ENCODE data around the gene TMEM167B.

Gene TMEM167B

GRCh38 chr1:109118089-109118488, 27.5 kb downstream of the TMEM167B start:
- TF ChIP-seq, protein P1, sequence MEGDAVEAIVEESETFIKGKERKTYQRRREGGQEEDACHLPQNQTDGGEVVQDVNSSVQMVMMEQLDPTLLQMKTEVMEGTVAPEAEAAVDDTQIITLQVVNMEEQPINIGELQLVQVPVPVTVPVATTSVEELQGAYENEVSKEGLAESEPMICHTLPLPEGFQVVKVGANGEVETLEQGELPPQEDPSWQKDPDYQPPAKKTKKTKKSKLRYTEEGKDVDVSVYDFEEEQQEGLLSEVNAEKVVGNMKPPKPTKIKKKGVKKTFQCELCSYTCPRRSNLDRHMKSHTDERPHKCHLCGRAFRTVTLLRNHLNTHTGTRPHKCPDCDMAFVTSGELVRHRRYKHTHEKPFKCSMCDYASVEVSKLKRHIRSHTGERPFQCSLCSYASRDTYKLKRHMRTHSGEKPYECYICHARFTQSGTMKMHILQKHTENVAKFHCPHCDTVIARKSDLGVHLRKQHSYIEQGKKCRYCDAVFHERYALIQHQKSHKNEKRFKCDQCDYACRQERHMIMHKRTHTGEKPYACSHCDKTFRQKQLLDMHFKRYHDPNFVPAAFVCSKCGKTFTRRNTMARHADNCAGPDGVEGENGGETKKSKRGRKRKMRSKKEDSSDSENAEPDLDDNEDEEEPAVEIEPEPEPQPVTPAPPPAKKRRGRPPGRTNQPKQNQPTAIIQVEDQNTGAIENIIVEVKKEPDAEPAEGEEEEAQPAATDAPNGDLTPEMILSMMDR (IDR thresholded peaks at IDR 0.05; ENCODE audit: borderline replicate concordance, control extremely low read depth, extremely low read depth, insufficient read depth, missing control alignments): no peak
- no peak for DNase-seq (ENCODE audit: low spot score)
- in situ Hi-C loops (cut with MboI; ENCODE audit: low sequenced_read_pairs, unreplicated experiment): loop anchor here (10.0 to 25.0 kb wide), 2 partner anchors 67 to 281 kb away; no protein-coding TSS in a partner anchor

- in situ Hi-C loops (cut with MboI; ENCODE audit: low sequenced_read_pairs, unreplicated experiment): loop anchor here (25.0 kb wide), 1 partner anchor 283 kb away; no protein-coding TSS in a partner anchor
- TF ChIP-seq, protein P1 (IDR thresholded peaks at IDR 0.05; ENCODE audit: borderline replicate concordance, control extremely low read depth, extremely low read depth, insufficient read depth, missing control alignments): no peak
- DNase-seq (ENCODE audit: low spot score): no peak
Measured at GRCh38 chr1:109120356-109120755, 29.8 kb downstream of the TMEM167B start.

DNA sequence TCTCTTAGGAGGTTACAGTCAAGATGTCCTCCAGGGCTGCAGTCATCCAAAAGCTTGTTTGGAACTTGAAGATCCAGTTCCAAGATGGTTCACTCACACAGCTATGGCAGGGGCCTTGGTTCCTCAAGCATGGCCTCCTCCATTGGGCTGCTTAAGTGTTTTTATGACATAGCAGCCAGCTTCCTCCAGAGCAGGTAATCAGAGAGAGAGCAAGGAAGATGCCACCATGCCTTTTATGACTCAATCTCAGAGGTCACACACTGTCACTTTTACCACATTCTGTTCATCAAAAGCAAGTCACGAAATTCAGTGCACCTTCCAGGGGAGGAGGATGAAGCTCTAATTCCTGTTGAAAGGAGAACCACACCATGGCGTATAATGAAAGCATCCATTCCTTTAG, 40.5 kb downstream of the TMEM167B start:
- no peak for DNase-seq (ENCODE audit: low spot score)
- TF ChIP-seq, protein P1 (IDR thresholded peaks at IDR 0.05; ENCODE audit: borderline replicate concordance, control extremely low read depth, extremely low read depth, insufficient read depth, missing control alignments): no peak
- in situ Hi-C loops (cut with MboI; ENCODE audit: low sequenced_read_pairs, unreplicated experiment): no loop called here

- DNase-seq (ENCODE audit: low spot score): no peak
- TF ChIP-seq, protein P1 (IDR thresholded peaks at IDR 0.05; ENCODE audit: borderline replicate concordance, control extremely low read depth, extremely low read depth, insufficient read depth, missing control alignments): no peak
- in situ Hi-C loops (cut with MboI; ENCODE audit: low sequenced_read_pairs, unreplicated experiment): no loop called here
Measured at GRCh38 chr1:109131800-109132199, 41.2 kb downstream of the TMEM167B start.

DNA sequence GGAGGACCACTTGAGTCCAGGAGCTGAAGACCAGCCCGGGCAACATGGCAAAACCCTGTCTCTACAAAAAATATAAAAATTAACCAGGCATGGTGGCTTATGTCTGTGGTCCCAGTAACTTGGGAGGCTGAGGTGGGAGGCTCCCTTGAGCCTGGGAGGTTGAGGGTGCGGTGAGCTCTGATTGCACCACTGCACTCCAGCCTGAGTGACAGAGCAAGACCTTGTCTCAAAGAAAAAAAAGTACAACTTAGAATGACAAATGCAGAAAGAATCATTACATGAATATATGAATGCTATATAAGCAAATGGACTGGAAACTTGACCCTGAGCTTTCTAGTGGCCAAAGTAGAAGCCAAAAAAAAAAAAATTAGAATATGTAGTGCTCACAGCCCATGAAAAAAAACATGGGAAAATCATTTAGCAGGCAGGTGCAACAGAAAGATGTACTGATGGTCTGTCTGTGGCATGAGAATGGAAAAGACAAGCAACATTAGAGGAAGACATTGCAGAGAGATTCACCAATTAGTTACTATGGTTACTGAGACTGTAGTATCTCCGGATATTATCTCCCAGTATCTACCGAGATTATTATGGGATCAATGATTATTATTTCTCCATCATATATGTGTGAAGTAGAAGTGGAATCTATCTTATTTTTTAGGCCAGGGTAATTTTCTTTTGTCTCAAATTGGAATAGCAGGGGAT, 42.6 kb downstream of the TMEM167B start:
- TF ChIP-seq, protein P1 (IDR thresholded peaks at IDR 0.05; ENCODE audit: borderline replicate concordance, control extremely low read depth, extremely low read depth, insufficient read depth, missing control alignments): no peak
- no peak for DNase-seq (ENCODE audit: low spot score)
- in situ Hi-C loops (cut with MboI; ENCODE audit: low sequenced_read_pairs, unreplicated experiment): no loop called here

GRCh38 chr1:109133815-109134214, 43.3 kb downstream of the TMEM167B start:
- in situ Hi-C loops (cut with MboI; ENCODE audit: low sequenced_read_pairs, unreplicated experiment): no loop called here
- TF ChIP-seq, protein P1 (IDR thresholded peaks at IDR 0.05; ENCODE audit: borderline replicate concordance, control extremely low read depth, extremely low read depth, insufficient read depth, missing control alignments): no peak
- DNase-seq (ENCODE audit: low spot score): no peak
